Keratinocyte (primary cell): Measurements from ENCODE around the gene TET1. TPM values are rescaled to one million over a fixed set of nuclear protein-coding genes. Genes with fewer than 3 reads are reported as not detected.
"Not testable (repeated sequence)": the region's sequence is repeated elsewhere in the genome, so short reads cannot be mapped to it uniquely, and the experiment has no call there.

Experiments used
- DNase-seq: peaks from one replicate; pipeline ENCODE4 v3.0.0-alpha.2; 2011; ENCODE audit warnings: low read depth, missing footprints, low spot score
- FAIRE-seq: peaks from 2 replicates; lab custom pipeline; 2011; peaks lifted over from hg19 to GRCh38; lab: Jason Lieb, UNC
- H2AFZ ChIP-seq: 2 replicates; pipeline ENCODE4 v1.6.0; 2012; ENCODE audit warnings: low read length, control low read depth, inconsistent platforms; ENCODE audit not compliant: control insufficient read depth
- H3K27ac ChIP-seq: 2 replicates; pipeline ENCODE4 v1.5.1; 2011; ENCODE audit warnings: low read length; ENCODE audit not compliant: control insufficient read depth, insufficient read depth
- H3K27me3 ChIP-seq: 3 replicates; pipeline ENCODE4 v1.6.0; 2011; ENCODE audit warnings: low read length; ENCODE audit not compliant: control insufficient read depth, insufficient read depth; ENCODE audit errors: extremely low read depth
- H3K36me3 ChIP-seq, 2 experiments: 2 replicates in 1 of 2; 3 replicates in 1 of 2; pipeline ENCODE4 v1.5.1; 2011; ENCODE audit warnings: low read length in 2 of 2, mild to moderate bottlenecking in 1 of 2; ENCODE audit not compliant: control insufficient read depth in 2 of 2, insufficient read depth in 2 of 2; ENCODE audit errors: extremely low read depth in 1 of 2
- H3K4me1 ChIP-seq: 3 replicates; pipeline ENCODE4 v1.5.1; 2011; ENCODE audit warnings: low read length; ENCODE audit not compliant: control insufficient read depth, insufficient read depth; ENCODE audit errors: extremely low read depth
- H3K4me2 ChIP-seq: 3 replicates; pipeline ENCODE4 v1.6.0; 2011; ENCODE audit warnings: low read depth, low read length; ENCODE audit not compliant: control insufficient read depth, insufficient read depth; ENCODE audit errors: extremely low read depth
- H3K4me3 ChIP-seq, 3 experiments: fragments of 200-600 bp in 1 of 3; sonication (generic) in 1 of 3; 2 replicates in 2 of 3; 3 replicates in 1 of 3; pipeline ENCODE4 v1.5.1; 2011 to 2016; ENCODE audit warnings: low read length in 3 of 3, mild to moderate bottlenecking in 3 of 3, control low read depth in 2 of 3, inconsistent platforms in 1 of 3, low read depth in 1 of 3, mixed read lengths in 1 of 3, mixed run types in 1 of 3, moderate library complexity in 1 of 3; ENCODE audit not compliant: control insufficient read depth in 2 of 3, insufficient read depth in 2 of 3; ENCODE audit errors: extremely low read depth in 1 of 3
- H3K79me2 ChIP-seq: 2 replicates; pipeline ENCODE4 v1.6.0; 2012; ENCODE audit warnings: low read length; ENCODE audit not compliant: control insufficient read depth, insufficient read depth
- H3K9ac ChIP-seq: 3 replicates; pipeline ENCODE4 v1.6.0; 2011; ENCODE audit warnings: low read length; ENCODE audit not compliant: control insufficient read depth, insufficient read depth; ENCODE audit errors: extremely low read depth
- H3K9me1 ChIP-seq: 3 replicates; pipeline ENCODE4 v1.6.0; 2011; ENCODE audit warnings: low read length; ENCODE audit not compliant: control insufficient read depth, insufficient read depth; ENCODE audit errors: extremely low read depth
- H3K9me3 ChIP-seq: 2 replicates; pipeline ENCODE4 v1.5.1; 2012; ENCODE audit warnings: low read depth, low read length; ENCODE audit not compliant: control insufficient read depth
- H4K20me1 ChIP-seq: 3 replicates; pipeline ENCODE4 v1.6.0; 2011; ENCODE audit warnings: low read length; ENCODE audit not compliant: control insufficient read depth, insufficient read depth; ENCODE audit errors: extremely low read depth
- CTCF ChIP-seq, 3 experiments: IDR thresholded peaks in 1 of 3; conservative IDR thresholded peaks in 1 of 3; optimal IDR thresholded peaks in 1 of 3; 2 replicates in 2 of 3; 3 replicates in 1 of 3; pipeline versions ENCODE3 to v1.5.1; 2011; ENCODE audit warnings: low read length in 3 of 3, mild to moderate bottlenecking in 3 of 3, moderate library complexity in 2 of 3, control low read depth in 1 of 3, inconsistent platforms in 1 of 3; ENCODE audit not compliant: insufficient read depth in 2 of 3; ENCODE audit errors: extremely low read depth in 1 of 3
- EZH2 ChIP-seq: IDR thresholded peaks from one replicate; pipeline ENCODE4 v1.6.1; 2012; ENCODE audit warnings: inconsistent platforms, mild to moderate bottlenecking, low read length, moderate library complexity
- dilution Hi-C: fragments of 300-500 bp; cut with MboI; formaldehyde crosslinking; loops from one replicate; pipeline ENCODE4 v1.7.0; 2020; ENCODE audit warnings: low sequenced_read_pairs; ENCODE audit not compliant: extremely low pct_ligation_motif_present
- polyA plus RNA-seq, 5 experiments: library from polyadenylated mRNA; depleted of rRNA in 3 of 5; stranded (reverse) in 3 of 5; stranded (forward) in 1 of 5; unstranded in 1 of 5; fragments of >200 nt; gene quantifications; 1 replicate in 1 of 5; 2 replicates in 3 of 5; 3 replicates in 1 of 5; pipeline versions ENCODE4 v1.2.1 to v1.2.3, GENCODE V29; 2011 to 2012; ENCODE audit warnings: missing spikeins in 2 of 5, low read depth in 1 of 5, low replicate concordance in 1 of 5

TET1 gene
- polyA plus RNA-seq, 1 donor (not counting 4 experiments of a cell fraction or from before 2014, with no cell fraction given) = 0.08 TPM

GRCh38 chr10:68734349-68734748 is 174.2 kb downstream of the TET1 start:
- no peaks in the 10 kb centered on the region for H3K27me3 ChIP-seq
- no peaks in the 10 kb centered on the region for H3K9me3 ChIP-seq
- no peak overlapping the region for H3K9ac ChIP-seq
- no peak overlapping the region for H2AFZ ChIP-seq
- H3K79me2 ChIP-seq = peaks cover 41% of the 10 kb centered on the region
- DNase-seq (no peak), FAIRE-seq (no peak)
- no peak overlapping the region for H3K4me3 ChIP-seq
- no peaks in the 10 kb centered on the region for H3K4me1 ChIP-seq
- dilution Hi-C loops = no loop called here
- no peaks in the 10 kb centered on the region for H4K20me1 ChIP-seq
- H3K9me1 ChIP-seq = no peaks in the 10 kb centered on the region
- peaks cover 19 to 30% of the 10 kb centered on the region in 2 experiments for H3K36me3 ChIP-seq
- no peak overlapping the region for H3K4me2 ChIP-seq
- no peak overlapping the region for H3K27ac ChIP-seq
- TF ChIP-seq CTCF (optimal IDR thresholded peaks at IDR 0.05 in 1 of 3, IDR thresholded peaks at IDR 0.05 in 1 of 3, conservative IDR thresholded peaks at IDR 0.05 in 1 of 3; ENCODE audit: extremely low read depth in 1 of 3, insufficient read depth in 2 of 3, low read length in 3 of 3) (no peak), EZH2 (no peak)

- Histone ChIP-seq H3K79me2 (peaks cover 35% of the 10 kb centered on the region), H3K9me1 (no peaks in the 10 kb centered on the region), H4K20me1 (no peaks in the 10 kb centered on the region), H3K27ac (no peak overlapping the region), H3K27me3 (no peaks in the 10 kb centered on the region), H2AFZ (no peak overlapping the region), H3K36me3 (peaks cover 20 to 30% of the 10 kb centered on the region in 2 experiments), H3K4me3 (no peak overlapping the region), H3K9ac (no peak overlapping the region), H3K4me2 (no peak overlapping the region), H3K9me3 (no peaks in the 10 kb centered on the region), H3K4me1 (no peaks in the 10 kb centered on the region)
- dilution Hi-C loops = no loop called here
- no peak for DNase-seq
- FAIRE-seq = no peak
- TF ChIP-seq CTCF (optimal IDR thresholded peaks at IDR 0.05 in 1 of 3, IDR thresholded peaks at IDR 0.05 in 1 of 3, conservative IDR thresholded peaks at IDR 0.05 in 1 of 3; ENCODE audit: extremely low read depth in 1 of 3, insufficient read depth in 2 of 3, low read length in 3 of 3) (no peak), EZH2 (no peak)
These were observed 175.0 kb downstream of the TET1 start for GRCh38 chr10:68735119-68735518.

- H3K9me1 ChIP-seq, H3K4me3 ChIP-seq, H2AFZ ChIP-seq, H3K4me2 ChIP-seq, H3K9ac ChIP-seq, H4K20me1 ChIP-seq, H3K27ac ChIP-seq, DNase-seq, FAIRE-seq, dilution Hi-C loops, H3K9me3 ChIP-seq, H3K27me3 ChIP-seq, H3K4me1 ChIP-seq: not testable (repeated sequence)
- Histone ChIP-seq H3K36me3 (peaks cover 18 to 30% of the 10 kb centered on the region in 2 experiments), H3K79me2 (peaks cover 33% of the 10 kb centered on the region)
These were observed 175.6 kb downstream of the TET1 start for GRCh38 chr10:68735739-68736138.

- H3K27me3 ChIP-seq, H3K79me2 ChIP-seq, H3K9ac ChIP-seq, FAIRE-seq, H3K9me1 ChIP-seq, DNase-seq, H4K20me1 ChIP-seq, H2AFZ ChIP-seq, H3K27ac ChIP-seq, H3K4me1 ChIP-seq, H3K4me2 ChIP-seq, H3K9me3 ChIP-seq, H3K4me3 ChIP-seq, dilution Hi-C loops: not testable (repeated sequence)
- peaks cover 17 to 32% of the 10 kb centered on the region in 2 experiments for H3K36me3 ChIP-seq
These were observed 180.5 kb downstream of the TET1 start for GRCh38 chr10:68740676-68741075.
